GM13976 (cell line): ENCODE measurements around the gene FAM83D.

Source experiments
- DNase-seq: peaks from one replicate; pipeline ENCODE4 v3.0.0; 2012; ENCODE audit warnings: low spot score
- in situ Hi-C: fragments of 300-500 bp; cut with MboI; formaldehyde crosslinking; loops from one replicate; pipeline ENCODE4 v1.12.0; 2022; ENCODE audit warnings: low sequenced_read_pairs, mixed read lengths, inconsistent platforms; ENCODE audit not compliant: unreplicated experiment
- TF ChIP-seq, protein P1 (sequence below): IDR thresholded peaks from 2 replicates; pipeline ENCODE4 v1.5.1; 2012; ENCODE audit warnings: borderline replicate concordance, mild to moderate bottlenecking; ENCODE audit not compliant: insufficient read depth; ENCODE audit errors: extremely low read depth, missing control alignments, control extremely low read depth

Gene FAM83D

DNA sequence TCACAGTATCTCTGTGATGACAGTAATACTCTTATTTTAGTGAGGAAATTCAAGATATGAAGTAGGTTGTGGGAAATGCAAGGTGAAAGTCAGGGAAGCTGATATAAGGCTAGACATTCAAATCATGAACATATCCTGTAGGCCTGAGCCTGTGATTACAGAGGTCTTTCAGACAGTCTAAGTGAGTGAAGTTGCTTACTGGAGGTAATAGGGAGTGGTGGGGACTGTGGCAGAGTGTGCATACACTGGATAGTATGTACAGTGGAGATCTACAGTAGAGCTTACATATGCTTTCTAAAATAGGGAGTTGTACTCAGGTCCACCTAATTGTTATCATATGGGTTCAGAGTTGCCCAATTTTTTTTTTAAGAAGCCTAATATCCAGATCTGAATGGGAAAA, 39.0 kb downstream of the FAM83D start:
- in situ Hi-C loops, result no loop called here
- DNase-seq, result no peak
- TF ChIP-seq, protein P1, sequence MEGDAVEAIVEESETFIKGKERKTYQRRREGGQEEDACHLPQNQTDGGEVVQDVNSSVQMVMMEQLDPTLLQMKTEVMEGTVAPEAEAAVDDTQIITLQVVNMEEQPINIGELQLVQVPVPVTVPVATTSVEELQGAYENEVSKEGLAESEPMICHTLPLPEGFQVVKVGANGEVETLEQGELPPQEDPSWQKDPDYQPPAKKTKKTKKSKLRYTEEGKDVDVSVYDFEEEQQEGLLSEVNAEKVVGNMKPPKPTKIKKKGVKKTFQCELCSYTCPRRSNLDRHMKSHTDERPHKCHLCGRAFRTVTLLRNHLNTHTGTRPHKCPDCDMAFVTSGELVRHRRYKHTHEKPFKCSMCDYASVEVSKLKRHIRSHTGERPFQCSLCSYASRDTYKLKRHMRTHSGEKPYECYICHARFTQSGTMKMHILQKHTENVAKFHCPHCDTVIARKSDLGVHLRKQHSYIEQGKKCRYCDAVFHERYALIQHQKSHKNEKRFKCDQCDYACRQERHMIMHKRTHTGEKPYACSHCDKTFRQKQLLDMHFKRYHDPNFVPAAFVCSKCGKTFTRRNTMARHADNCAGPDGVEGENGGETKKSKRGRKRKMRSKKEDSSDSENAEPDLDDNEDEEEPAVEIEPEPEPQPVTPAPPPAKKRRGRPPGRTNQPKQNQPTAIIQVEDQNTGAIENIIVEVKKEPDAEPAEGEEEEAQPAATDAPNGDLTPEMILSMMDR, result no peak

GRCh38 chr20:38968090-38968489, 41.9 kb downstream of the FAM83D start:
- TF ChIP-seq, protein P1, result no peak
- in situ Hi-C loops, result no loop called here
- no peak for DNase-seq

- in situ Hi-C loops, result no loop called here
- no peak for DNase-seq
- TF ChIP-seq, protein P1, result no peak
These were observed 43.5 kb downstream of the FAM83D start for GRCh38 chr20:38969708-38970107.

DNA sequence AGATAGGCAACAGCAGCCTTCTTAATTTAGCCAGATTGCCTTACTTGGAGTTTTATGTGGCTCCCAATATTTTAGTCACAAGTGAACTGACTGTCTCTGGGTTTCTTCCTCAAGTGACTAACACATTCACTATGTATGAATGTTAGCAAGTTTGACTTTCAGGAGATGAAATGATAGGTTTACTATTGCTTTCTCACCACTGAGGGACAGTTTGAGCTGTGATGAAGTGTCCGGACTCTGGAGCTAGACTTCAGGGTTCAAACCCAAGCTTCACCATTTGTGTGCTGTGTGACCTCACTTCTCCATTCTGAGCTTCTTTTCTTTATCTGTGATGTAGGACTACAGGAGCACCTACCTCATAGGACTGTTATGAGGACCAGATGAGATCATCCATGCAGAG, 44.1 kb downstream of the FAM83D start:
- in situ Hi-C loops, result no loop called here
- TF ChIP-seq, protein P1, result no peak
- DNase-seq, result no peak

DNA sequence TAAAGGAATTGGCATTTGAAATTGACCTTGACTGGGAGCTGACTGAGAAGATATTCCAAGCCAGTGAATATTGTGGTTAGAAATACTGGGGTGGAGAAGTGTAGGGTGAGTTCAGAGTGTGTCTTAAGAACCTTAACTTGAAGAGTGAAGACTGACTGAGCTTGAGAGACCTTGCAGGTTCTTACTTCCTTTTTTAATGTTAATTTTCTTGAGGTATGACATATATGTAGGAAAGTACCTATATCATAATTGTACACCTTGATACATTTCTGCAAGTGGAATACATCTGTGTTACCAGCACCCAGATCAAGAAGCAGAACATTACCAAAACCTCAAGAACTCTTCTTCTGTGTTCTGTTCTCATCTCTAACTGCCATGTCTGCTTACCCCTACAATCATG, 46.9 kb downstream of the FAM83D start:
- in situ Hi-C loops, result no loop called here
- TF ChIP-seq, protein P1, result no peak
- no peak for DNase-seq

- in situ Hi-C loops, result no loop called here
These were observed 47.4 kb downstream of the FAM83D start for GRCh38 chr20:38973645-38974044.

More at GRCh38 chr20:38973645-38974044, 47.4 kb downstream of the FAM83D start:
- no peak for DNase-seq
- TF ChIP-seq, protein P1, result no peak
